Measurements from ENCODE around the gene GJB6. TPM values are rescaled to one million over a fixed set of nuclear protein-coding genes. Genes with fewer than 3 reads are reported as not detected.

The GJB6 gene
- total and polyA plus RNA-seq, 5 experiments from 2014 or later, result 0.84 to 4.9 (median 4.1) TPM

- no peak for DNase-seq
- H3K4me1 Mint-ChIP-seq, result no peaks in the 10 kb centered on the region
- POLR2A ChIA-PET, result no interaction called here
Measured at GRCh38 chr13:20254076-20254475, 22.0 kb upstream of the GJB6 start.

GRCh38 chr13:20249913-20250312 lies 17.8 kb upstream of the GJB6 start:
- Mint-ChIP-seq H3K27me3 (peaks cover 0 to 4% (median 0%) of the 10 kb centered on the region in 5 donors), H3K36me3 (no peaks in the 10 kb centered on the region), H3K4me3 (no peak overlapping the region), H3K27ac (no peak overlapping the region), H3K4me1 (no peaks in the 10 kb centered on the region), H3K9me3 (peaks cover 0 to under 1% (median 0%) of the 10 kb centered on the region in 9 donors)
- POLR2A ChIA-PET, result no interaction called here
- ATAC-seq (no peak), DNase-seq (no peak)

More at GRCh38 chr13:20254076-20254475, 22.0 kb upstream of the GJB6 start:
- Mint-ChIP-seq H3K27me3 (peaks cover 0 to 5% (median 0%) of the 10 kb centered on the region in 5 donors), H3K4me3 (no peak overlapping the region), H3K36me3 (no peaks in the 10 kb centered on the region), H3K9me3 (no peaks in the 10 kb centered on the region), H3K27ac (no peak overlapping the region)
- no peak for ATAC-seq

GRCh38 chr13:20247963-20248362 lies 15.8 kb upstream of the GJB6 start:
- Mint-ChIP-seq H3K36me3 (peaks cover 0 to 3% (median 0%) of the 10 kb centered on the region in 3 donors), H3K27me3 (no peaks in the 10 kb centered on the region), H3K27ac (no peak overlapping the region), H3K4me3 (no peak overlapping the region), H3K9me3 (peaks cover 0 to 13% (median 0%) of the 10 kb centered on the region in 9 donors), H3K4me1 (peaks cover 0 to 3% (median 0%) of the 10 kb centered on the region in 4 donors)
- DNase-seq (no peak), ATAC-seq (no peak)
- POLR2A ChIA-PET, result no interaction called here

DNA sequence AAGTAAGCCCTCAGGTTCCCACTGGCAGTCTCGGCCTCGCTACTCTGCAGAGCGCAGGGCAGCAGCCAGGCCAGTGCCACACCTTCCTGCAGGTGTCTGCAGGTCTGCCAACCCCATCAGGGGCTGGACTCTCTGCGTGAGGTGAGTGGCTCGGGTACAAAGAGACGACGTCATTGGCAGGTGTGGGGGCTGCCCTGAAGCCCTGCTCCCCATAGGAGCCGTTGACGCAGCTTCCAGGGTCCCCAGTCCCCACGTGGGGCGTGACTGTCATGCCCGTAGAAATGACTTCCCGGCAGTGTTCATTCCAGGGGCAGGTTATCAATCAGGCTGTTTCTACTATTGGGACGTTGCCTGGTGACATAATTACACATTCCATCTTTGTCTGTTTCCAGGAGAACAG lies 15.3 kb upstream of the GJB6 start:
- ATAC-seq, result no peak
- no peak overlapping the region for H3K4me3 Mint-ChIP-seq
- peaks cover 0 to 3% (median 0%) of the 10 kb centered on the region in 3 donors for H3K36me3 Mint-ChIP-seq

DNA sequence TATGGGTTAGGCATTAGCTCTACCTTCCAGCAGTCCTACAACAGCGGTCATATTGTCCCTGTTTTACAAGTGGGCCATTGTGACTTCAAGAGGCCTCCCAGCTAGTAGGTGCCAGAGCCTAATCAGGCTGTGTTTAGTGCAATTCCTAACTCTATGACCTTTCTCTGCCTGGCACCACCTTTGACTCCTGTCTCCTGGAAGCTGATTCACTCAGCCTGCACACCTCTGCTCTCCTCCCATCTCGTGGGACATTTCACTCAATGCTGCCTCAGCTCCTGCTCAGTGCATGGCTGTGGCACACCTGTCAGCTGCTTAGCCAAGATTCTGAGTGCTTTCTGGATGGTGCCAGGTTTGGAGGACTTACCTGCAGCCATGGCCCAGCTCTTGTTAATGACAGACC lies 9.5 kb upstream of the GJB6 start:
- no peak overlapping the region for H3K4me3 Mint-ChIP-seq
- ATAC-seq (no peak), DNase-seq (no peak)
- H3K27ac Mint-ChIP-seq, result peak overlapping the region in 1 of 10 donors; percentile 27
- H3K4me1 Mint-ChIP-seq, result peaks cover 0 to 3% (median 0%) of the 10 kb centered on the region in 4 donors
- peaks cover 0 to 3% (median 0%) of the 10 kb centered on the region in 3 donors for H3K36me3 Mint-ChIP-seq
- peaks cover 7 to 46% (median 15%) of the 10 kb centered on the region in 5 donors for H3K27me3 Mint-ChIP-seq
- POLR2A ChIA-PET, result no interaction called here
- H3K9me3 Mint-ChIP-seq, result peaks cover 0 to 14% (median 0%) of the 10 kb centered on the region in 9 donors

More for the DNA sequence above, 15.3 kb upstream of the GJB6 start:
- Mint-ChIP-seq H3K27me3 (peaks cover 0 to 3% (median 0%) of the 10 kb centered on the region in 5 donors), H3K27ac (no peak overlapping the region), H3K9me3 (peaks cover 0 to 14% (median 0%) of the 10 kb centered on the region in 9 donors), H3K4me1 (peaks cover 0 to 3% (median 0%) of the 10 kb centered on the region in 4 donors)
- DNase-seq, result no peak
- POLR2A ChIA-PET, result no interaction called here

GRCh38 chr13:20239748-20240147 lies 7.6 kb upstream of the GJB6 start:
- Mint-ChIP-seq H3K27me3 (peaks cover 7 to 47% (median 21%) of the 10 kb centered on the region in 5 donors), H3K4me3 (no peak overlapping the region), H3K36me3 (peaks cover 0 to 2% (median 0%) of the 10 kb centered on the region in 3 donors), H3K9me3 (peaks cover 0 to 13% (median 0%) of the 10 kb centered on the region in 9 donors), H3K4me1 (peaks cover 0 to 3% (median 0%) of the 10 kb centered on the region in 4 donors), H3K27ac (no peak overlapping the region)
- DNase-seq (no peak), ATAC-seq (no peak)
- POLR2A ChIA-PET, result no interaction called here

- H3K36me3 Mint-ChIP-seq, result no peaks in the 10 kb centered on the region
- ATAC-seq (peak in 1 of 2 donors; percentile 60), DNase-seq (no peak)
- peak overlapping the region in 4 of 10 donors; percentile 9 to 56 (median 24) for H3K27ac Mint-ChIP-seq
- no peaks in the 10 kb centered on the region for H3K9me3 Mint-ChIP-seq
- peaks cover 0 to 34% (median 12%) of the 10 kb centered on the region in 5 donors for H3K27me3 Mint-ChIP-seq
- H3K4me1 Mint-ChIP-seq, result peaks cover 10 to 20% (median 17%) of the 10 kb centered on the region in 4 donors
- POLR2A ChIA-PET, result no interaction called here
- peak overlapping the region; percentile 22 to 82 (median 44) for H3K4me3 Mint-ChIP-seq
Measured at GRCh38 chr13:20232556-20233277, 598 bp upstream of the GJB6 start.

DNA sequence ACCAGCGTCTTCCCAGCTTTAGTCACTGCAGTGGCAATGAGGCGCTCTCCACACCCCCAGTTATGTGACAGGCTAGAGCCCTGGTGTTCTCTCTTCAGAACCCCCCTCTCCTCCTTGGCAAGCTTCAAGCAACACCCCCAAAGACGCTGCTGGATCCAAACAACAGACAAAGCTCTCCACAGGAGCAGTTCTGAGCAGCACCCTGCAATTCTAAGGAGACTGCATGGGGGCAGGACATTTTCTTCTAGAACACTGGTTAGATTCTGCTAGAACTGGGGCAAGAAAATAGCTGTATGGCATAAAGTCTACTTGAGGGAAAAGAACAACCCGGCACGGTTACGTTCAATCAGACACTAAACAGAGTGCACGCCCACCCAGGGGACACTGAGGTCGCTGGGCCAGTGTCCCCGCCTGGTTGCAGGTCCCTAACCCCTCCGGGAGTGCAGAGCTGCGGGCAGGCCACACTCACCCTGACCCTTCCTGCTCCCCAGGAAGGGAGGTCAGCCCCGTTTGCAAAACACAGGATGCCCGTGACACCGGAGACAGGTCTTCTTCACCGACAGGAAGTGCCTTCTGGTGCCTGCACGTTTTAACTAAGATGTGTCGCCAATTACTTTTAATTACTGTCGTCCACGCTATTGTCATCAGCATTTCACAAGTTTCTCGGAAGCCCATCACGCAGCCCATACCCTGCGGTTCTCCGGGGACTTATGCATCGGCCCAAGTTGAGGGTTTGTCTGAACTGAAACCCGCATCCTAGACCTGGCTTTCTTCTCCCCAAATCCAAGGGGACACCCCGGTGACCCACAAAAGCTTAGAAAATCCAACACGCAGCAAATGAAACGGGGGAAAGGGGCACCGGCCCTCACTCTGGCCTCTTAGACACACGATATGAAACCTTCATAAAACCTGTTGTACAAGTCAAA lies 943 bp downstream of the GJB6 start:
- Mint-ChIP-seq H3K27ac (peak overlapping the region; percentile 51 to 96 (median 90)), H3K4me3 (peak overlapping the region; percentile 82 to 94 (median 90)), H3K27me3 (peaks cover 0 to 31% (median 0%) of the 10 kb centered on the region in 5 donors), H3K36me3 (peaks cover 0 to 2% (median 0%) of the 10 kb centered on the region in 3 donors), H3K9me3 (no peaks in the 10 kb centered on the region), H3K4me1 (peaks cover 10 to 20% (median 17%) of the 10 kb centered on the region in 4 donors)
- peak; percentile 38 to 50 for ATAC-seq
- POLR2A ChIA-PET, result interaction anchor here (1.4 kb wide), 1 partner anchor 245 kb away, joined by 4 read pairs; no protein-coding TSS in a partner anchor
- peak in 6 of 10 donors; percentile 2 to 38 (median 16) for DNase-seq

- Mint-ChIP-seq H3K27ac (peak overlapping the region in 1 of 10 donors; percentile 43), H3K36me3 (peaks cover 0 to 14% (median 0%) of the 10 kb centered on the region in 3 donors), H3K4me1 (peaks cover 8 to 15% (median 11%) of the 10 kb centered on the region in 4 donors), H3K27me3 (peaks cover 0 to 14% (median 0%) of the 10 kb centered on the region in 5 donors), H3K4me3 (no peak overlapping the region), H3K9me3 (no peaks in the 10 kb centered on the region)
- ATAC-seq (no peak), DNase-seq (no peak)
- POLR2A ChIA-PET, result no interaction called here
Measured at GRCh38 chr13:20227730-20228129, 4.4 kb downstream of the GJB6 start.

DNA sequence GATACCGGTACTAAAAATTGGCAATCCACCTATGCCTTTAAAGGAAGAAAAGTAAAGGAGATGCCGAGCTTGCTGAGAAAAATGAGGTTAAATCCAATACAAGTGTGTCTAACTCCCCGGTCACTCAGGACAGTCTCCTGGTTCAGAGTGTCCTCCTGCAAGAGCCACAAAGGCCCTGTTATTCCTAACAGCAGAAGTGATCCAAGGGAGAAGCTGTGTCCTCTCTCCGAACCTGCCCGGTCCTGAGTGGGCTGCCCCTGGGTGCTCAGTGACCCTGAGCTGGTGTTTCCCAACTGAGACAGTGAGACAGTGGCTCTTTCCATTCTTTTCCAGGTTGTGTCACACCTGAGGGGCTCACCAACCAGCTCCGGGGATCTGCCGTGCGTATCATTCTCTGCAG lies 4.8 kb downstream of the GJB6 start:
- no peak for ATAC-seq
- peaks cover 0 to 16% (median 0%) of the 10 kb centered on the region in 3 donors for H3K36me3 Mint-ChIP-seq
- H3K9me3 Mint-ChIP-seq, result no peaks in the 10 kb centered on the region
- peaks cover 8 to 13% (median 10%) of the 10 kb centered on the region in 4 donors for H3K4me1 Mint-ChIP-seq
- DNase-seq, result no peak
- POLR2A ChIA-PET, result no interaction called here
- H3K27ac Mint-ChIP-seq, result peak overlapping the region in 3 of 10 donors; percentile 4 to 43 (median 6)
- peaks cover 0 to 14% (median 0%) of the 10 kb centered on the region in 5 donors for H3K27me3 Mint-ChIP-seq
- no peak overlapping the region for H3K4me3 Mint-ChIP-seq

GRCh38 chr13:20222553-20222952 lies 9.6 kb downstream of the GJB6 start:
- peaks cover 0 to 16% (median 0%) of the 10 kb centered on the region in 3 donors for H3K36me3 Mint-ChIP-seq
- POLR2A ChIA-PET, result no interaction called here
- no peak for DNase-seq
- no peak for ATAC-seq
- peak overlapping the region in 1 of 10 donors; percentile 38 for H3K27ac Mint-ChIP-seq
- H3K4me3 Mint-ChIP-seq, result no peak overlapping the region
- H3K4me1 Mint-ChIP-seq, result peaks cover 11 to 20% (median 14%) of the 10 kb centered on the region in 4 donors
- H3K9me3 Mint-ChIP-seq, result no peaks in the 10 kb centered on the region
- peaks cover 0 to 1% (median 0%) of the 10 kb centered on the region in 5 donors for H3K27me3 Mint-ChIP-seq

- DNase-seq (no peak), ATAC-seq (no peak)
- POLR2A ChIA-PET, result no interaction called here
- H3K4me1 Mint-ChIP-seq, result peaks cover 11 to 20% (median 15%) of the 10 kb centered on the region in 4 donors
- no peak overlapping the region for H3K27ac Mint-ChIP-seq
- peaks cover 0 to 15% (median 0%) of the 10 kb centered on the region in 3 donors for H3K36me3 Mint-ChIP-seq
- H3K27me3 Mint-ChIP-seq, result peaks cover 0 to 1% (median 0%) of the 10 kb centered on the region in 5 donors
- no peaks in the 10 kb centered on the region for H3K9me3 Mint-ChIP-seq
- H3K4me3 Mint-ChIP-seq, result no peak overlapping the region
Measured at GRCh38 chr13:20221772-20222171, 10.3 kb downstream of the GJB6 start.

Measured in naive thymus-derived CD8-positive, alpha-beta T cell (primary cell).